H1 (cell line): Measurements from ENCODE around the gene SH3RF3. TPM values are rescaled to one million over a fixed set of nuclear protein-coding genes. Genes with fewer than 3 reads are reported as not detected.
A peak's percentile ranks its signal among the peaks of the same experiment; 100 is the strongest.

ENCODE experiments used
- CTCF ChIA-PET: fragments of 300-600 bp; sonication (Branson Sonifier 250); formaldehyde crosslinking; loops from one replicate; lab custom pipeline; 2021; ENCODE audit not compliant: partially characterized antibody; lab: Charles Lee
- POLR2A ChIA-PET: fragments of 300-600 bp; sonication (Branson Sonifier 250); formaldehyde crosslinking; loops from one replicate; lab custom pipeline; 2021; ENCODE audit warnings: inconsistent platforms; ENCODE audit not compliant: partially characterized antibody; lab: Charles Lee
- DNase-seq, 2 experiments: peaks; one replicate each; pipeline versions ENCODE4 v3.0.0 to v3.0.0-alpha.2; 2010 to 2022; ENCODE audit warnings: low spot score in 2 of 2, low read depth in 1 of 2, mixed read lengths in 1 of 2
- FAIRE-seq: peaks from 2 replicates; lab custom pipeline; 2011; peaks lifted over from hg19 to GRCh38; lab: Jason Lieb, UNC
- H2AFZ ChIP-seq: 2 replicates; pipeline ENCODE4 v1.8.1; 2012; ENCODE audit warnings: low read length, inconsistent platforms
- H2AK5ac ChIP-seq: 2 replicates; pipeline ENCODE4 v1.6.1; 2013; ENCODE audit warnings: low read depth, low read length
- H2BK120ac ChIP-seq: replicated peaks from 2 replicates; pipeline ENCODE3; 2013; ENCODE audit warnings: low read depth, low read length, inconsistent platforms
- H2BK12ac ChIP-seq: 2 replicates; pipeline ENCODE4 v1.6.1; 2013; ENCODE audit warnings: low read depth, low read length
- H2BK15ac ChIP-seq: 2 replicates; pipeline ENCODE4 v1.6.1; 2013; ENCODE audit warnings: low read length
- H2BK20ac ChIP-seq: 2 replicates; pipeline ENCODE4 v1.6.1; 2013; ENCODE audit warnings: low read length
- H2BK5ac ChIP-seq: 2 replicates; pipeline ENCODE4 v1.6.1; 2013; ENCODE audit warnings: low read depth, low read length
- H3K14ac ChIP-seq: 2 replicates; pipeline ENCODE4 v1.6.1; 2013; ENCODE audit warnings: inconsistent platforms; ENCODE audit not compliant: insufficient read length
- H3K18ac ChIP-seq: 2 replicates; pipeline ENCODE4 v1.6.1; 2013; ENCODE audit warnings: low read length; ENCODE audit errors: extremely low read depth
- H3K23ac ChIP-seq: 2 replicates; pipeline ENCODE4 v1.6.1; 2013; ENCODE audit warnings: inconsistent platforms; ENCODE audit not compliant: insufficient read length
- H3K23me2 ChIP-seq: 2 replicates; pipeline ENCODE4 v1.6.1; 2013; ENCODE audit warnings: low read depth, low read length
- H3K27ac ChIP-seq: 2 replicates; pipeline ENCODE4 v1.6.1; 2011; ENCODE audit warnings: low read depth, low read length, inconsistent platforms
- H3K27me3 ChIP-seq, 4 experiments: replicated peaks in 1 of 4; 1 replicate in 1 of 4; 2 replicates in 3 of 4; pipeline versions ENCODE4 v1.6.1 to v1.8.1; 2011 to 2013; ENCODE audit warnings: low read length in 3 of 4, mild to moderate bottlenecking in 3 of 4, inconsistent platforms in 2 of 4, mixed read lengths in 2 of 4, moderate library complexity in 1 of 4; ENCODE audit not compliant: control insufficient read depth in 3 of 4, insufficient read depth in 3 of 4; ENCODE audit errors: extremely low read depth in 1 of 4
- H3K36me3 ChIP-seq, 4 experiments: 2 replicates each; pipeline versions ENCODE4 v1.6.1 to v1.8.1; 2011 to 2013; ENCODE audit warnings: mild to moderate bottlenecking in 4 of 4, low read length in 3 of 4, moderate library complexity in 2 of 4, control low read depth in 1 of 4, inconsistent platforms in 1 of 4; ENCODE audit not compliant: insufficient read depth in 4 of 4, control insufficient read depth in 2 of 4
- H3K4ac ChIP-seq: replicated peaks from 2 replicates; pipeline ENCODE3; 2013; ENCODE audit warnings: low read length, low read depth, mixed read lengths, inconsistent platforms; ENCODE audit not compliant: insufficient read length
- H3K4me1 ChIP-seq, 4 experiments: replicated peaks in 1 of 4; 1 replicate in 1 of 4; 2 replicates in 3 of 4; pipeline versions ENCODE4 v1.6.1 to v1.8.1; 2011 to 2013; ENCODE audit warnings: low read length in 3 of 4, inconsistent platforms in 2 of 4, mixed read lengths in 1 of 4; ENCODE audit not compliant: insufficient read depth in 4 of 4, control insufficient read depth in 3 of 4
- H3K4me2 ChIP-seq, 2 experiments: 2 replicates each; pipeline versions ENCODE4 v1.6.1 to v1.8.1; 2011 to 2013; ENCODE audit warnings: low read depth in 2 of 2, low read length in 2 of 2, control low read depth in 1 of 2, inconsistent platforms in 1 of 2, mild to moderate bottlenecking in 1 of 2; ENCODE audit not compliant: insufficient read depth in 1 of 2
- H3K4me3 ChIP-seq, 4 experiments: fragments of 200-600, 300-600 bp in 1 of 4; sonication (generic), shearing (Covaris generic), sonication (Bioruptor Twin) in 1 of 4; 2 replicates each; pipeline versions ENCODE4 v1.5.1 to v1.8.1; 2011 to 2016; ENCODE audit warnings: low read length in 4 of 4, low read depth in 3 of 4, control low read depth in 2 of 4, inconsistent platforms in 2 of 4, mild to moderate bottlenecking in 2 of 4, mixed read lengths in 1 of 4, moderate library complexity in 1 of 4; ENCODE audit not compliant: insufficient read depth in 2 of 4; ENCODE audit errors: extremely low read depth in 1 of 4
- H3K56ac ChIP-seq: replicated peaks from 2 replicates; pipeline ENCODE3; 2013; ENCODE audit warnings: low read depth, mild to moderate bottlenecking, mixed read lengths, low read length, inconsistent platforms; ENCODE audit not compliant: insufficient read length
- H3K79me1 ChIP-seq: 2 replicates; pipeline ENCODE4 v1.6.1; 2013; ENCODE audit warnings: low read depth, low read length, control low read depth
- H3K79me2 ChIP-seq, 2 experiments: 2 replicates each; pipeline versions ENCODE4 v1.6.1 to v1.8.1; 2012 to 2013; ENCODE audit warnings: low read length in 2 of 2, mild to moderate bottlenecking in 2 of 2, inconsistent platforms in 1 of 2; ENCODE audit not compliant: insufficient read depth in 2 of 2, control insufficient read depth in 1 of 2
- H3K9ac ChIP-seq, 4 experiments: replicated peaks in 1 of 4; 1 replicate in 1 of 4; 2 replicates in 3 of 4; pipeline versions ENCODE4 v1.6.1 to v1.8.1; 2011 to 2013; ENCODE audit warnings: low read depth in 3 of 4, low read length in 3 of 4, control low read depth in 2 of 4, mild to moderate bottlenecking in 2 of 4, moderate library complexity in 2 of 4, inconsistent platforms in 1 of 4; ENCODE audit errors: extremely low read depth in 1 of 4
- H3K9me3 ChIP-seq, 2 experiments: 2 replicates each; pipeline versions ENCODE4 v1.6.1 to v1.8.1; 2012 to 2013; ENCODE audit warnings: mild to moderate bottlenecking in 2 of 2, moderate library complexity in 2 of 2, control low read depth in 1 of 2, inconsistent platforms in 1 of 2, low read depth in 1 of 2, low read length in 1 of 2, mixed read lengths in 1 of 2; ENCODE audit not compliant: insufficient read depth in 2 of 2
- H4K20me1 ChIP-seq, 2 experiments: replicated peaks in 1 of 2; 2 replicates each; pipeline versions ENCODE3 to v1.8.1; 2011 to 2013; ENCODE audit warnings: inconsistent platforms in 2 of 2, low read length in 2 of 2, mild to moderate bottlenecking in 1 of 2; ENCODE audit not compliant: insufficient read depth in 2 of 2, control insufficient read depth in 1 of 2
- H4K5ac ChIP-seq: 2 replicates; pipeline ENCODE4 v1.6.1; 2013; ENCODE audit warnings: low read length, low read depth, mixed read lengths, inconsistent platforms; ENCODE audit not compliant: insufficient read length
- H4K8ac ChIP-seq: 2 replicates; pipeline ENCODE4 v1.8.0; 2013; ENCODE audit warnings: mild to moderate bottlenecking, moderate library complexity, low read length, inconsistent platforms; ENCODE audit not compliant: insufficient read depth; ENCODE audit errors: extremely low read depth
- H4K91ac ChIP-seq: replicated peaks from 2 replicates; pipeline ENCODE3; 2013; ENCODE audit warnings: low read length, mixed read lengths, inconsistent platforms; ENCODE audit not compliant: insufficient read length
- CTBP2 ChIP-seq: IDR thresholded peaks from 2 replicates; pipeline ENCODE4 v1.7.0; 2011; ENCODE audit warnings: borderline replicate concordance, mild to moderate bottlenecking, moderate library complexity, mixed read lengths, low read length; ENCODE audit not compliant: insufficient read depth, insufficient read length
- KDM4A ChIP-seq: IDR thresholded peaks from one replicate; pipeline ENCODE4 v1.7.1; 2012; ENCODE audit warnings: low read depth, mild to moderate bottlenecking, moderate library complexity, low read length, inconsistent platforms; ENCODE audit not compliant: severe bottlenecking
- PHF8 ChIP-seq: fragments of 200-600 bp; sonication (generic); conservative IDR thresholded peaks from 2 replicates; pipeline ENCODE4 v1.7.1; 2012; ENCODE audit warnings: low read depth, mild to moderate bottlenecking, inconsistent platforms, low read length, moderate library complexity
- RAD21 ChIP-seq, 2 experiments: IDR thresholded peaks in 1 of 2; conservative IDR thresholded peaks in 1 of 2; 2 replicates each; pipeline ENCODE4 v1.6.1; 2011; ENCODE audit warnings: low read depth in 2 of 2, low read length in 2 of 2, improper control_type of control experiment in 1 of 2, inconsistent platforms in 1 of 2, mild to moderate bottlenecking in 1 of 2, moderate library complexity in 1 of 2
- RXRA ChIP-seq: IDR thresholded peaks from 2 replicates; pipeline ENCODE4 v1.6.1; 2011; ENCODE audit warnings: low read depth, mild to moderate bottlenecking, low read length, moderate library complexity; ENCODE audit not compliant: insufficient read depth
- SAP30 ChIP-seq: fragments of 300-600 bp; sonication (generic); IDR thresholded peaks from 2 replicates; pipeline ENCODE4 v1.7.1; 2012; ENCODE audit warnings: low read length, moderate library complexity, mild to moderate bottlenecking, inconsistent platforms; ENCODE audit not compliant: insufficient read depth, insufficient replicate concordance
- SP2 ChIP-seq: IDR thresholded peaks from 2 replicates; pipeline ENCODE4 v1.6.1; 2012; ENCODE audit warnings: mild to moderate bottlenecking, low read length, inconsistent platforms
- WGBS, 2 experiments: shearing (Covaris generic) in 1 of 2; methylation state at CpG; one replicate each; pipeline versions ENCODE4 v1.1.6 to v1.1.7; 2013 to 2015; ENCODE audit warnings: low lambda C conversion rate in 2 of 2, mixed read lengths in 2 of 2, inconsistent platforms in 1 of 2, low coverage in 1 of 2, missing lambda C conversion rate in 1 of 2; ENCODE audit not compliant: insufficient replicate concordance in 2 of 2, insufficient coverage in 1 of 2, insufficient read length in 1 of 2; ENCODE audit errors: extremely low coverage in 1 of 2, missing lambda C conversion rate in 1 of 2; 5-methylcytosine and 5-hydroxymethylcytosine counted together
- polyA plus RNA-seq, 7 experiments: library from polyadenylated mRNA; depleted of rRNA in 3 of 7; stranded (reverse) in 5 of 7; unstranded in 2 of 7; fragments of >200 nt in 5 of 7; fragments of 200-250 nt in 2 of 7; gene quantifications; 1 replicate in 5 of 7; 2 replicates in 1 of 7; 4 replicates in 1 of 7; pipeline versions ENCODE4 v1.2.1 to v1.2.3, GENCODE V29; 2011 to 2013; ENCODE audit warnings: missing spikeins in 2 of 7, mixed read lengths in 2 of 7
- total RNA-seq: library from RNA; stranded (reverse); fragmentation: NEBNext Ultra II Directional; extraction: Animal tissue kit (Norgen Biotek cat#: 25700); gene quantifications from 2 replicates; pipeline ENCODE4 v1.2.1, GENCODE V29; 2021

SH3RF3 gene
- total and polyA plus RNA-seq, 2 of the 8 experiments (the other 6 are each of a cell fraction or from before 2014, with no cell fraction given) = 0.11 to 0.65 TPM

DNA sequence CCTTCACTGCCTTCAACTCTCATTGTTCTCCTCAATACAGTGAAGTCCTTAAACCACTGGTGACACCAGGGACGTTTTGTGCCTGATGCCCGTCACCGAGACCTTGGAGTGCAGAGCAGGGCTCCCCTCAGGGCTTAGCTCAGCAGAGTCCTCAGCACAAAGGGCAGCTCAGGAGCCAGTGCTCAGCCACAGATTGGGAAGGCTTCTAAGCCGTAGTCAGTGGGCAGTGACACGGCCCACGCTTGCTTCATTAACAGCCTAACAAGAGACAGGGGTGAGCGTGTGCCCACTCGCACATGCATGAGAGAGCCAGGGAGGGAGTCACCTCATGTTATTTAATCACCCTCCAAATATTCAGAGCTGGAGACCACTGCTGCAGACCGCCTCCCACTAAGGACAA is 137.5 kb downstream of the SH3RF3 start:
- peaks cover 0 to 3% of the 10 kb centered on the region in 2 experiments; a peak in 1 of 4 replicates for H3K79me2 ChIP-seq
- H4K91ac ChIP-seq = no peak overlapping the region
- H3K18ac ChIP-seq = no peak overlapping the region
- H3K9ac ChIP-seq = no peak overlapping the region
- no peak overlapping the region for H2BK20ac ChIP-seq
- FAIRE-seq (no peak), DNase-seq (no peak)
- no peak overlapping the region for H4K5ac ChIP-seq
- 93% methylated on average over 9 of the region's 9 CpGs; no CpG with 5 or more reads in 1 of the 2 experiments for WGBS, 2 experiments
- H4K8ac ChIP-seq = peak overlapping the region; percentile 4; the same call in 1 of the 2 replicates
- H2BK5ac ChIP-seq = no peak overlapping the region
- H3K4ac ChIP-seq = no peak overlapping the region
- H3K56ac ChIP-seq = no peak overlapping the region
- POLR2A ChIA-PET = no interaction called here
- H2BK120ac ChIP-seq = peak overlapping the region; percentile 49
- H3K79me1 ChIP-seq = no peaks in the 10 kb centered on the region
- H4K20me1 ChIP-seq = peaks cover 0 to 4% of the 10 kb centered on the region in 2 experiments
- peaks cover 4% of the 10 kb centered on the region; the same call in 1 of the 2 replicates for H3K23me2 ChIP-seq
- no peak overlapping the region for H3K4me2 ChIP-seq
- H3K14ac ChIP-seq = peak overlapping the region; percentile 84
- H3K4me3 ChIP-seq = no peak overlapping the region
- H2BK12ac ChIP-seq = no peak overlapping the region
- no peak overlapping the region for H3K23ac ChIP-seq
- no peak overlapping the region for H3K27ac ChIP-seq
- H3K4me1 ChIP-seq = peaks cover 0 to 9% (median 3%) of the 10 kb centered on the region in 4 experiments; a peak in 2 of 7 replicates
- H2BK15ac ChIP-seq = 0 out of 2 replicates have a peak overlapping the region, but pooled peaks have one; percentile 32
- TF ChIP-seq CTBP2 (no peak), RAD21 (IDR thresholded peaks at IDR 0.05 in 1 of 2, conservative IDR thresholded peaks at IDR 0.05 in 1 of 2; ENCODE audit: low read depth in 2 of 2, low read length in 2 of 2) (no peak), SAP30 (no peak), RXRA (no peak), SP2 (no peak), PHF8 (no peak), KDM4A (no peak)
- no peaks in the 10 kb centered on the region for H3K36me3 ChIP-seq
- CTCF ChIA-PET = interaction anchor here (1.1 to 1.4 kb wide), 2 partner anchors 13 to 30 kb away, joined by 3 read pairs; no protein-coding TSS in a partner anchor
- H3K27me3 ChIP-seq = no peaks in the 10 kb centered on the region
- H2AFZ ChIP-seq = no peak overlapping the region
- H3K9me3 ChIP-seq = no peaks in the 10 kb centered on the region
- H2AK5ac ChIP-seq = peak overlapping the region; percentile 94; the same call in 1 of the 2 replicates
